Fibroblast of gingiva (primary cell): ENCODE measurements around the gene MLLT6.

Experiments used
- DNase-seq: peaks from one replicate; pipeline ENCODE4 v3.0.0-alpha.2; 2011; ENCODE audit warnings: low read depth

Gene MLLT6

GRCh38 chr17:38768417-38768816, 63.3 kb downstream of the MLLT6 start:
- DNase-seq = no peak

DNA sequence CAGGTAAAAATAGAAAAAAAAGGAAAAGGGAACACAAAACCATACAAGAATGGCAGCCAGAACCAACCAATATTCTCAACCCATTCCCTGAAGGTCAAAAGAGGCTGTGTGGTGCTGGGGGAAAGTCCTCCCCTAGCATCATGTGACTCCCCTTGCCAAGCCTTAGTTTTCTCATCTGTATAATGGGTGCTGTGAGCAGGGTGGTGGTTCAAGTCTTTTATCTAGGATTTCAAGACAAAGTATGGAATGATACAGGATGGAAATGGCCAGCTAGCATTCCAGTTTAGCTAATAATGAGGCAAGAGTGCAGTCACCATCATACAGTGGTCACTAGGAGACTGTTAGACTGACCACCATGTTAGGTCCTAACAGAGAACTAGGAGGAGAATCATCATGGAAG, 68.2 kb downstream of the MLLT6 start:
- DNase-seq = no peak

DNA sequence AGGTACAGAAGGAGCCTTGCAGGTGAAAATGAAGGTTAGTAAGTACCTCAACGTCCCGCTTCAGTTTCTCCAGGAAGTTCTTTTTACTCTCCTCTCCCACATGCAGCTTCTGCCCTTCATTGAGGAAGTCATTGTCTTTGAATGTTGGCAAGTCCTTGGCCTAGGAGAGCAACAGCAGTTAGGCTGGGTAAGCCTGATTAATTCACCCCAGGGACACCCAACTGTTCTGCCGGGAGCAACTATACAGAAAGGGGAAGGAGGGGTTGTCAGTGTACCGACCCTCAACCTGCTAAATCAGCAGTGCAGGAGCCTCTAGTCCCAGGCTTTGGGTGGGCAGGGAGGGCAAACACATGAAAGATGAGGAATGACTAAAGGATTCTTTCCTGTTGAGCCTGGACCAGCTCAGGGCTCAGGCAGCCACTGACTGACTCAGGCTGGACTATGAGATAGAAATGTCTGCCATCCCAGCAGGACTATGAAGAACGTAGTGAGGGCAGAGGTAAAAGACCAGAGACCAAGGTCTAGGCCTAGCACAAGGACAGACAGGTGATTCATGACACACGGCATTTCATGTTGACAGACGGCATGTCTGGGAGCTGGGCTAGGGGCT, 72.7 kb downstream of the MLLT6 start:
- DNase-seq = no peak
